Fibroblast of mammary gland (primary cell): ENCODE data around the gene PRMT2.

Source experiments
- DNase-seq: peaks from one replicate; pipeline ENCODE4 v3.0.0-alpha.2; 2010; ENCODE audit warnings: low read depth
- H3K4me3 ChIP-seq: 2 replicates; pipeline ENCODE4 v1.5.1; 2011; ENCODE audit warnings: low read depth, mild to moderate bottlenecking, low read length, moderate library complexity; ENCODE audit not compliant: control insufficient read depth
- TF ChIP-seq, protein P1 (sequence below): conservative IDR thresholded peaks from 2 replicates; pipeline ENCODE4 v1.5.1; 2011; ENCODE audit warnings: low read depth, low read length, inconsistent platforms; ENCODE audit not compliant: control insufficient read depth, insufficient read depth

The PRMT2 gene

DNA sequence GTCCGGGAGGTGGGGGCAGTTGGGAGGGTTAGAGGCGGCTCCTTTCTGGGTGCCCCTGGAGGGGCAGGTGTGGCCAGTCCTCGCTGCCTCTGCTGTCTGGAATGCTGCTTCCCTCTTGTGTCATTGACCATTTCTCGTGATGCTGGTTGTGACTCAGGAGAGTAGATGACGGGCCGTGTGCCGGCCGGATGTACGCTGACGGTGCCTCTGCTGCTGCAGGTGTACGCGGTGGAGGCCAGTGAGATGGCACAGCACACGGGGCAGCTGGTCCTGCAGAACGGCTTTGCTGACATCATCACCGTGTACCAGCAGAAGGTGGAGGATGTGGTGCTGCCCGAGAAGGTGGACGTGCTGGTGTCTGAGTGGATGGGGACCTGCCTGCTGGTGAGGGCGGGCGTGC lies 13.9 kb downstream of the PRMT2 start:
- no peak overlapping the region for H3K4me3 ChIP-seq
- TF ChIP-seq, protein P1, sequence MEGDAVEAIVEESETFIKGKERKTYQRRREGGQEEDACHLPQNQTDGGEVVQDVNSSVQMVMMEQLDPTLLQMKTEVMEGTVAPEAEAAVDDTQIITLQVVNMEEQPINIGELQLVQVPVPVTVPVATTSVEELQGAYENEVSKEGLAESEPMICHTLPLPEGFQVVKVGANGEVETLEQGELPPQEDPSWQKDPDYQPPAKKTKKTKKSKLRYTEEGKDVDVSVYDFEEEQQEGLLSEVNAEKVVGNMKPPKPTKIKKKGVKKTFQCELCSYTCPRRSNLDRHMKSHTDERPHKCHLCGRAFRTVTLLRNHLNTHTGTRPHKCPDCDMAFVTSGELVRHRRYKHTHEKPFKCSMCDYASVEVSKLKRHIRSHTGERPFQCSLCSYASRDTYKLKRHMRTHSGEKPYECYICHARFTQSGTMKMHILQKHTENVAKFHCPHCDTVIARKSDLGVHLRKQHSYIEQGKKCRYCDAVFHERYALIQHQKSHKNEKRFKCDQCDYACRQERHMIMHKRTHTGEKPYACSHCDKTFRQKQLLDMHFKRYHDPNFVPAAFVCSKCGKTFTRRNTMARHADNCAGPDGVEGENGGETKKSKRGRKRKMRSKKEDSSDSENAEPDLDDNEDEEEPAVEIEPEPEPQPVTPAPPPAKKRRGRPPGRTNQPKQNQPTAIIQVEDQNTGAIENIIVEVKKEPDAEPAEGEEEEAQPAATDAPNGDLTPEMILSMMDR = no peak
- no peak for DNase-seq

DNA sequence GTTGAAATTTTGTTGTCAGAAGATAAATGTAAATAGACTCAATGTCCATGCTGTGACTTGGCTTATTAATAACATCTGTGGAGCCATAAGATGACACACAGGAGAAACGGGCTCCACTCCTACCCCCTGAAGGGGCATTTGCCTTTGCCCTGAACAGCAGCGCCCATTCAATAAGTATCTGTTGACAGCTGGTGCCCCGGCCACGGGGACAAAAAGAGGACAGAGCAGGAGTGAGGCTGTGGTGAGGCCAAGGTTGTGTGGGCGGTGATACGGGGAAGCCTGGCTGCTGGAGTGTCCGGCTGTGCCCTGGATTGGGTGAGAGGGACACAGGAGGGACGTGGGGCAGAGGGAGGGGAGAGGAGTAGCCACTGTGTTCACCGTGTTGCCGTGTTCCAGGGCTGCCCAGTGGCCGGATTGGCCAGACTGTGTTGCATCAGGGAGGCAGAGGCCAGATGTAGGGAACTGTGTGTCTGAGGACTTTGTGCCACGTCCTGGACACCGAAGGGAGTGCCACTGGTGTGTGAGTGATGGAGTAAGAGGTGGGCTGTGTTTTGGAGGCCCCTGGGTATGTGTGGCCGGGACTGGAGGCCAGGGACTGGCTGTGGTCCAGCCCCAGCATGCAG lies 15.1 kb downstream of the PRMT2 start:
- peak; percentile 19 for DNase-seq
- TF ChIP-seq, protein P1 = no peak
- no peak overlapping the region for H3K4me3 ChIP-seq

DNA sequence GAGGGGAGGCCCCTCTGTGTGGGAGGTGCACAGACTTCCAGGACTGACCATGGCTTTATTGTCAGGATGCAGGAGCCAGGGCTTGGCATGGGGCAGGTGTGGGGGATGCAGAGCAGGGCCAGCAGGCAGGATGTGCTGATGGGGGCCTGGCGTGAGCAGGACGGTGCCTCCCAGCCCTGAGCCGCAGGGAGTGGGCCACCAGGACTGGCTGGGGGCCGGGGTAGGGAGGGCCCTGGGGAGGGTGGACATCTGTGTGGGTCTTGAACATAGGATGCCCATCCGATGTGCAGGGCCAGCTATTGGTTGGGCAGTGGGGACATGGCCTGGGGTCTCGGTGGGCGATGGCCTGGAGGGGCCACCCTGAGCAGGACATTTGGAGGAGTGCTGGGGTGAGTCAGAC lies 15.6 kb downstream of the PRMT2 start:
- no peak for DNase-seq
- no peak overlapping the region for H3K4me3 ChIP-seq
- TF ChIP-seq, protein P1 = no peak

- H3K4me3 ChIP-seq = no peak overlapping the region
- TF ChIP-seq, protein P1 = no peak
- DNase-seq = no peak
These were observed 19.8 kb downstream of the PRMT2 start for GRCh38 chr21:46655230-46655629.

DNA sequence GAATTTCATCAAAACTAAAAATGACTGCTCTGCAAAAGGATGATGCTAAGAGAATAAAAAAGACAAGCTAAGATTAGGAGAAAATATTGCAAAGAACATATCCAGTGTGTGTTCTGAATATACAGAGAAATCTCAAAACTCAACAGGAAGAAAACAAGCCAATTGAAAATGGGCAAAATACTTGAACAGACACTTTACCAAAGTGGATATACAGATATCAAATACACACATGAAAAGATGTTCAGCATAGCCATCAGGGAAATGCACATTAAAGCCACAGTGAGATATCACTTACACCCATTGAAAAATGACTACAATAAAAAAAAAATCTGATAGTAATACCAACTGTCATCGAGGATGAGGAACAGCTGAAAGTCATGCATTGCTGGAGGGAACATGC lies 21.3 kb downstream of the PRMT2 start:
- no peak for DNase-seq
- TF ChIP-seq, protein P1 = no peak
- H3K4me3 ChIP-seq = no peak overlapping the region

DNA sequence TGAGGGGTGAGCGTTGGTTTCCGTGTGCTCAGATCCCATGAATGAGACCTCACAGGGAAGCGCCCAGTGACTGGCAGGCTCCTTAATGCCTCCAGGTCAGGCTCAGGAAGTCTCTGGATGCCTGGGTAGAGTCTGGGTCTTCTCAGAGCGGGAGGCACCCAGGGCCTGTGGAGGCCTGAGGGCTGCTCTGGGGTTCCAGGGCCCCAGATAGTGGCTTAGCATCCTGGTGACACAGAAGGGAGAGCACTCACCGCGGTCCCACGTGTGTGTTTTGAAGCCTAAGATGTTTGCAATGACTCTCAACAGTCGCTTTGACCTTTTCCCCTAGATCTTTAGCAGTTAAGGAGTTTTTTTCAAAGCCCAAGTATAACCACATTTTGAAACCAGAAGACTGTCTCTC lies 25.0 kb downstream of the PRMT2 start:
- DNase-seq = no peak
- H3K4me3 ChIP-seq = no peak overlapping the region
- TF ChIP-seq, protein P1 = no peak

DNA sequence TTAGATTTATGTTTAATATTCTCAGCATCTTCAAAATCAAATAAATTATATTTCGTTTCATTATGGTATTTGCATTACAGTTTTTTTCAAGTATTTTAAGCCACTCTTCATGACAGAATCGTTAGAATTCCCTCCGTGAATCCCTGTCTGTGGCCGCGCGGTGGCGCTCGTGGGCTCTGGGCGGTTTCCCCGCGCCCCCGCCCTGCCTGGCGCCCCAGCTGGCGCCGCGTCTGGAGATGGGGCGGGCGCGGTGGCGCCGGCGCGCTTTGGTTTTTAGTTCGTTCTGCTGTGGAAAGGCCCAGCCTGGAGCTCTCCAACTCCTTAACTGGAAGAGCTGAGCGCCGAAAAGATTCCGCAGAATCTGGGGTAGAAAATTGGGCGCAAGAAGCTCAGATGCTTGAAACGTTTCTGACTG lies 25.7 kb downstream of the PRMT2 start:
- TF ChIP-seq, protein P1 = peak; percentile 52
- H3K4me3 ChIP-seq = peak overlapping the region; percentile 29
- DNase-seq = peak; percentile 85
